GM19099 (cell line): ENCODE measurements around the gene ATG16L1.

Source experiments
- POLR2A ChIP-seq: IDR thresholded peaks from 3 replicates; pipeline ENCODE4 v1.6.1; 2011; ENCODE audit warnings: low read depth; ENCODE audit not compliant: insufficient read length; ENCODE audit errors: extremely low read depth

The ATG16L1 gene

GRCh38 chr2:233264667-233265066, 13.2 kb downstream of the ATG16L1 start:
- TF ChIP-seq POLR2A: no peak

GRCh38 chr2:233265899-233266431, 14.5 kb downstream of the ATG16L1 start:
- TF ChIP-seq POLR2A: no peak

- TF ChIP-seq POLR2A: no peak
These were observed 15.0 kb downstream of the ATG16L1 start for GRCh38 chr2:233266481-233266880.

- TF ChIP-seq POLR2A: no peak
These were observed 16.2 kb downstream of the ATG16L1 start for GRCh38 chr2:233267516-233268245.

- TF ChIP-seq POLR2A: no peak
These were observed 18.9 kb downstream of the ATG16L1 start for GRCh38 chr2:233270366-233270765.

- TF ChIP-seq POLR2A: no peak
These were observed 19.5 kb downstream of the ATG16L1 start for GRCh38 chr2:233270951-233271350.

GRCh38 chr2:233271693-233272092, 20.2 kb downstream of the ATG16L1 start:
- no peak for TF ChIP-seq POLR2A

GRCh38 chr2:233273120-233273519, 21.6 kb downstream of the ATG16L1 start:
- no peak for TF ChIP-seq POLR2A

GRCh38 chr2:233275223-233275622, 23.8 kb downstream of the ATG16L1 start:
- TF ChIP-seq POLR2A: no peak

GRCh38 chr2:233278921-233279320, 27.4 kb downstream of the ATG16L1 start:
- no peak for TF ChIP-seq POLR2A

GRCh38 chr2:233280114-233280693, 28.7 kb downstream of the ATG16L1 start:
- TF ChIP-seq POLR2A: no peak

- TF ChIP-seq POLR2A: no peak
These were observed 30.1 kb downstream of the ATG16L1 start for GRCh38 chr2:233281553-233281952.

GRCh38 chr2:233281992-233282603, 30.6 kb downstream of the ATG16L1 start:
- TF ChIP-seq POLR2A: no peak

- no peak for TF ChIP-seq POLR2A
These were observed 34.4 kb downstream of the ATG16L1 start for GRCh38 chr2:233285921-233286320.

- TF ChIP-seq POLR2A: no peak
These were observed 36.4 kb downstream of the ATG16L1 start for GRCh38 chr2:233287871-233288270.

- no peak for TF ChIP-seq POLR2A
These were observed 37.2 kb downstream of the ATG16L1 start for GRCh38 chr2:233288663-233289062.

- no peak for TF ChIP-seq POLR2A
These were observed 38.2 kb downstream of the ATG16L1 start for GRCh38 chr2:233289648-233290047.
